HuH-7 (cell line): ENCODE data around the gene SPARC.
"Not testable (repeated sequence)": the region's sequence is repeated elsewhere in the genome, so short reads cannot be mapped to it uniquely, and the experiment has no call there.

ENCODE experiments used
- DNase-seq: peaks from one replicate; pipeline ENCODE4 v3.0.0; 2011; ENCODE audit warnings: low spot score

Gene SPARC

DNA sequence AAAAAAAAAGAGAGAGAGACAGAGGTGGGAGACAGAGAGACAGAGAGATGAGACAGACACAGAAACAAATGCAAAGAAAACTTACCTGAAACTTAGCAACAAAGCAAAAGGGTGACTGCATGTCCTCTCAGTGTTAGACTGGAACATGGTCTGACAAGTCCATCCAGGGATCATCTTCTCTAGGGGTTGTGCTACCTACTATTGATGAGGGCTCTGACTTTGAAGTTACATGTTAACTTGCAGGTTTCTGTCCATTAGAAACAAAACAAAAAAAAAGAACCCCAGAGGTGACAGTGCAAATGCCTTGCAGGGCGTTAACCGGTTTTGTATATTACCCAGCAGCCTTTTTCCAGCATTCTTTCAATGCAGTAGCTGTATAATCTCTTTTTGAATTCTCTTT, 13.6 kb upstream of the SPARC start:
- no peak for DNase-seq

DNA sequence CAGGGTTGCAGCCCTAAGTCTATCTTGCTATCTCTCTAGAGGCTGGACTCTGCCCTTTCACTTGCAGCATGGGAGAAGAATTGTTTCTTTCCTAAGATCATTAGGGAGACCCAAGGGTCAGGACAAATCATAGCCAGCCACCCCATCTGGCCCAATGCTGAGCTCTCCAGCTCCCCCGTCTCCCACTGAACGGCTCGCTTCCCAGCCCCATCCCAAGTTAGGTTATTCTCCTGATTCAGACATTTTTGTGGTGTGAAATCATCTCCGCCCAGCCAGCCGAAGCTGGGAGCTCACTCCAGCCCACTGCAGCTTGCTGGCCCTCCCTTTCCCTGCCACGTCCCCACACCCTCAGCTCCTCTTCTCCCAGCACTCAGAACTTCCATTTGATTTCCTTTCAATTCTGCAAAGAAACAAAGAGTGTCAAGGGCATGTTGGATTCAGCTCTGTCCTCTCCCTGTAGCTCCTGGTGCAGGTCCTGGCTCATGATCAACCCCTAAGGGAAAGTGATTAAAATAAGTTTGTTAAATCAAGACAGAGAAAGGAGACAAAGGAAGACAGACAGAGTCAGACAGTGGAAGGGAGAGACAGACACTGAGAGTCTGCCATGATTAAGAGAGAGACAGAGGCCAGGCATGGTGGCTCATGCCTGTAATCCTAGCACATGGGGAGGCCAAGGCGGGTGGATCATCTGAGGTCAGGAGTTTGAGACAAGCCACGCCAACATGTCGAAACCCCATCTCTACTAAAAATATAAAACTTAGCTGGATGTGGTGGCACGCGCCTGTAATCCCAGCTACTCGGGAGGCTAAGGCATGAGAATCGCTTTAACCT, 12.6 kb upstream of the SPARC start:
- DNase-seq, result peak; percentile 34

DNA sequence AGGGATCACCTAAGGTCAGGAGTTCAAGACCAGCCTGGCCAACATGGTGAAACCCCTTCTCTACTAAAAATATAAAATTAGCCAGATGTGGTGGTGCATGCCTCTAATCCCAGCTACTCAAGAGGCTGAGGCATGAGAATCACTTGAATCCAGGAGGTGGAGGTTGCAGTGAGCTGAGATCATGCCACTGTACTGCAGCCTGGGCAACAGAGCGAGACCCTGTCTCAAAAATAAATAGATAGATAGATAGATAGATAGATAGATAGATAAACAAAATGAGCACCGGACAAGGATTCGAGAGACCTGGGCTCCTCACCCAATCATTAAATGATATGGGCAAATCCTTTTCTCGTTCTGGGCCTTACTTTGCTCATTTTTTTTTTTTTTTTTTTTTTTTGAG, 11.4 kb upstream of the SPARC start:
- DNase-seq, result not testable (repeated sequence)

DNA sequence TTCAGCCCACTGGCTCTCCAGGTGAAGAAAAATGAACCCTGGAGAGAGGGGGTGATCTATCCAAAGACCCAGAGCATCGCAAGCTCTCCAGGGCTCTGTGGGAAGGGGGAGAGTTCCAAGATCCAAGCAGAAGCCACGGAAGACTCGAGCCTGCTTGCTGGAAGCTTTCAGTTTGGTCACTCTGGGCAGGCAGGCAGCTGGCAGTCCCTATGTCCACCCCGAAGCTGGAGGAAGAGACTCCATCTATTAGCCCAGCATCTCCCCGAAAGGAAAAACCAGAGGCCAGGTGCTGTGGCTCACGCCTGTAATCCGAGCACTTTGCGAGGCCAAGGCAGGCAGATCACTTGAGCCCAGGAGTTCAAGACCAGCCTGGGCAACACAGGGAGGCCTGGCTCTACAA, 10.7 kb upstream of the SPARC start:
- no peak for DNase-seq

DNA sequence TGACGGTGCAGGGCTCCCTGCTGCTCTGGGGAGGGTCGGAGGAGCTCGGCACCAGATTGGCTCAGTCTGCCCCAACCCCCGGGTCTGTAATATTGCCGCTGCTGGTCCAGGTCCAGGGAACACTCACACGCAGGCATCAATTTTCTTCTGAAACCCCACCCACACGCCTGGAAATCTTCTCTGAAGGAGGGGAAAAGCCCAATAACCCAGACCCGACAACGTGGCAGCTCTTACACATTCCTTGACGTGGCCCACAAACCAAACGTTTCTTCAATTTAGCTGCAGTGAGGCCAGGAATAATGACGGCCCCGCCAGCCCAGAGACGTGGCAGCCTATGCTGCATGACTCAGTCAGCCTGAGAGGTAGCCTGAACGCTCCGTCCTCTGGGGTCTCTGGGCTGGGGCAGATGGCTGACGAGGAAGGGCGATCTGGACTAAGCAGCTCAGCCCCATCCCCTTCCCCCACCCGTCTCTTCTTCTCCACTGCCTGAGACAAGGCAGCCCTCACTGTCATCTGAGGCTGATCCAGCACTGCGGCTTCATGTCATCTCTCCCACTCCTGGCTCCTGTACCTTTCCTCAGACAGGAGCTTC, 9.9 kb upstream of the SPARC start:
- DNase-seq, result no peak

DNA sequence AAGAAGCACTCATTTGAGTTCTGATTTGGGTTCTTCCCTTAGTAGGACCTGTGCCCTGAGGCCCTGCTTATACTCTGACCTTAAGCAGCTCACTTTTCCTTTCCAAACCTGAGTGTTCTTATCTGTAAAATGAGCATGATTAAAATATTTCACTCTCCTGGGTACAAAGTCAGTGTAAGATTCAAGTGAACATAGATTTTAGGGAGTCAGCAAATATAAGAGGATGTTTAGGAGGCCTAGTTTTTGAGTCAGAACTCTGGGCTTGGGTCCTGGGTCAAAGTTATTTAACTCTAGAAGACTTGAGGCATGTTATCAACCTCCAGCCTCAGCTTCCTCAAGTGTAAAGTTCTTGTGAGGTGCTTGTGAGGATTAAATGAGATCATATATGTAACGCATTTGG, 8.7 kb upstream of the SPARC start:
- DNase-seq, result no peak

DNA sequence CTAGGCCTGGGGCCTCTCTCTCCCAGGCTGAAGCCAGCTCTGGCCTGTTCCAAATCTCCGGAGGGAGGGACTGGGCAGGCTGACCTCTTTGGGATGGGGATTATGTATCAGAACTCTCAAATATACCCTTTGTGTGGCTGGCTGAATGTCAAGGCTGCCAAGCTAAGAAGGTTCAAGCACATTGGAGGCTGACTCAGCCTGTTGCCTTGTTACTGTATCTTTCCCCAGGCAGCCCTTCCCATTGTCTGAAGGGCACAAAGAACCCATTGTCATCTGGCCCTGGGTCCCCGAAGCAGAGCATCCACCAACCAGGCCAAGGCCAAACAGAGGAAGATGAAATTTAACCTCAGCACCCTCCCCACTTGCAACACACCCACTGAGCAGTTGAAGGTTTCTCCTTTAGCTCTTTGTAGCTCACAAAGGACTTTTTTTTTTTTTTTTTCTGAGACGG, 7.3 kb upstream of the SPARC start:
- no peak for DNase-seq

DNA sequence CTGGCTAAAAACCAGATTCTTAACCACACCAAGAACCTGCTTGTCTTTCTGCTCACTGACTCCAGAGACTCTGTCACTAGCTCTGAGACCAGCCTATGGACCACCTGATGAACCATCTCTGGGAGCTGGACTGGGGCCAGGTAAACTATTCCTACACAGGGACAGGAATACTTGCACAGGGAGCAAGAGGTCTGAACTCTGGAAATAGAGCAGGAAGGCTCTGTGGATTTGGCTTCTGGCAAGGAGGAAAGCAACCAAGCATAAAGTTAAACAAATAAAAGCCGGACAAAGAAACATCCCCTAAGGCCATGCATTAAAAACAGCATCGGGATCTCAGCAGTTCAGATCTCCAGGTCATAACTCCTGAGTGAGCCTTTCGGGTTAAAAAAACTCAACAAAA, 5.6 kb upstream of the SPARC start:
- no peak for DNase-seq

DNA sequence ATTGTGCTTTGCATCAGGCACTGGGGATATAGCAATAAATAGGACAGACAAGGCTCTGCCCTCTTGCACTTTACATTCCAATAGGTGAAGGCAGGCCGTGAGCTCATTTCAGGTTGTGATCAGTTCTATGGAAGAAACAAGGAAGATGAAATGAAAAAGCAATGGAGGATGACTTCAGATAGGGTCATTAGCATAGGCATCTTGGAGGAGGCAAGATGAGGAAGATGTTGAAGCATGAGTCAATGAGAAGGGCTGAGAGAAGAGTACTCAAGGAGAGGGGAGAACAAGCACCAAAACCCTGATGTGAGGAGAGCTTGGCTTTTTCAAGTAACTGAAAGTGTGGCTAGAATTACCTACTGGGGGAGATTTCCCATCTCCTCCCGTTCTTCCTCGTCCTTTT, 5.0 kb upstream of the SPARC start:
- DNase-seq, result no peak

DNA sequence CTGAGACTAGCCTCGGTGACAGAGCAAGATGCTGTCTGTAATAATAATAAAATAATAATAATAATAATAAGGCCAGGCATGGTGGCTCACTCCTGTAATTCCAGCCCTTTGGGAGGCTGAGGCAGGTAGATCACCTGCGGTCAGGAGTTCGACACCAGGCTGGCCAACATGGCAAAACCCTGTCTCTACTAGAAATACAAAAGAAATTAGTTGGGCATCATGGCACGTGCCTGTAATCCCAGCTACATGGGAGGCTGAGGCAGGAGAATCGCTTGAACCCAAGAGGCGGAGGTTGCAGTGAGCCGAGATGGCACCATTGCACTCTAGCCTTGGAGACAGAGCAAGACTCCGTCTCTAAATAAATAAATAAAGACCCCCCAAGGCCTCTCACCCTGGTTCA, 2.9 kb upstream of the SPARC start:
- not testable (repeated sequence) for DNase-seq

DNA sequence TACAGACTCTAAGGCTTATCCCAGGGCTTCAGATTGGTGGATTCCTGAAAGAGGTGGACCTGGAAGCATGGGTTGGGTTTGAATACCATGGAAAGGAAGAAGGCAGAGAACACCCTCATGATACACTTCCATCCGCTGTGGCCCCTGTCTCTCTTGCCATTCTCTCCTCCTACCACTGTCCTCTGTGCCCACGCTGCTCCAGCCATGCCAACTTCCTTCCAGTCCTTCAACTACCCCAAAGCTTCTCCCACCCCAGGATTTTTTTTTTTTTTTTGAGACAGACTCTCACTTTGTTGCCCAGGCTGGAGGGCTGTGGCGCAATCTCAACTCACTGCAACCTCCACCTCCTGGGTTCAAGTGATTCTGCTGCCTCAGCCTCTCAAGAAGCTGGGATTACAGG, 1.7 kb upstream of the SPARC start:
- DNase-seq, result no peak

DNA sequence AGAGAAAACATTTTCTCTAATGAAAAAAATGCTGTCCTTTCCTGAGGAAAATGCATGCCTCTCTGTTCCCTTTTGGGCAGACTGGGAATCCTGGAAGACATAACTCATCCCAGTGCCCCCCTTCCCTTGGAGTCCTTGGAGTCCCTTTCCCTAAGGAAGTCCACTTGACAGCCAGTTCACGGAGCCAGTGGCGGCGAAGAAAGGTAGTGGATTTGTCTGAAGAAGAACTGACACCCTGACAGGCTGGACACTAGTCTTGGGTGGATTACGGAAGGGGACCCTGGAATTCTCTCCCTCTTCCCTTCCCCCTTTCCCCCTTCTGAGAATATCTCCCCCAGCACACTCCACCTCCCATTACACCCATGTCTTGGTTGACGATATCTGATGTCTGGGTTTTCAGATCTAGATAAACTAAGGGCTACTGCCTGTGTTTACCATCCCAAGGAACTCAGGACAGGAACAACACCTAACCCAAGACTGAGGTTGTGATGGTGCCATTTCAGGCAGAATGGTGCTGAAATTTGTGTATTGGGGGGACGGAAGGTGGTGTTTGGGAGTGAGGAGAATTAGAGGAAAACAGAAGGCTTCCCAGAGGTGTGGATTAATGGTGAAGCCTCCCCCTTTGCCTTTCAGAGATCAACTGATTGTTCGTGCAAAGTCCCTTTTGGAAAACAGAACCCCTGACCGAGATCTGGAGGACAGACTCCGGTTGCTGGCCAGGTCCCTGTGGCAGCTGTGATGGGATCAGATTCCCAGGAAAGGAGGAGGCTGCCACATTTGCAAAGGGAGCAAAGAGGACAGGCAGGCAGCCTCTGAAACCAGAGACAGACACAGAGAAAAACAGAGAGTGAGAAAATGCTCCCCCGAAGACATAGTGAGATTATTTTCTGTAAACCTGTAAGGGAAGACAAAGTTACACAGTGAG, 704 bp downstream of the SPARC start:
- no peak for DNase-seq

DNA sequence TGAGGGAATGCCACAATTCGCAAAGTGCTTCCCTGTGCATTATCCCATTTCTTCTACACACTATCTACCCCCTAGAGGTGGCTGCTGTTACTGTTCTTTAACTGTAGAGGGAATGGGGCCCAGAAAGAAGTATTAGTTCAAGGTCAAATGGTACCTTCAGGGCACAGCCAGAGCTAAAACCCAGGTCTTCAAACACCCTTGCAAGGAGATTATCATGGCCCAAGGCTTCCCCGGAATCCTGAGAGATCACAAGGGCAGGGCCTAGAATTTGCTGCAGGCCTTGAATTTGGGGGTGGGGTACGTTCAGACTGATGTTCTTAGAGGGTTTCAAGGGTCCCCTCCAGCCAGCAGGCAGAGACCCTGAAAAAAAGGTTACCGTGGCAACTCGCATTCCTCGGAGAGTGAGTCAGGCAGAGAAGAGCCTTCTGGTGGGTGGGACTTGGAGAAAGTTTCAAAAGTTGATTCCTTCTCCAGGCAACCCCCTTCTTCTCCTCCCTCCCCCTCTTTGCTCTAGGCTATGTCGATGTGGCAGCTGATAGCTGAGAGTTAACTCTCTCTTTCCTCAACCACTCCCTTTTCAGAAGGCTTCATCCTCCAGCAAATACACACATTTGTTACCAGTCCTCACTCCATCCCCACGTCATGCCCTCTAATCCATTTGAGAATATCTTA, 1.9 kb downstream of the SPARC start:
- DNase-seq, result no peak

DNA sequence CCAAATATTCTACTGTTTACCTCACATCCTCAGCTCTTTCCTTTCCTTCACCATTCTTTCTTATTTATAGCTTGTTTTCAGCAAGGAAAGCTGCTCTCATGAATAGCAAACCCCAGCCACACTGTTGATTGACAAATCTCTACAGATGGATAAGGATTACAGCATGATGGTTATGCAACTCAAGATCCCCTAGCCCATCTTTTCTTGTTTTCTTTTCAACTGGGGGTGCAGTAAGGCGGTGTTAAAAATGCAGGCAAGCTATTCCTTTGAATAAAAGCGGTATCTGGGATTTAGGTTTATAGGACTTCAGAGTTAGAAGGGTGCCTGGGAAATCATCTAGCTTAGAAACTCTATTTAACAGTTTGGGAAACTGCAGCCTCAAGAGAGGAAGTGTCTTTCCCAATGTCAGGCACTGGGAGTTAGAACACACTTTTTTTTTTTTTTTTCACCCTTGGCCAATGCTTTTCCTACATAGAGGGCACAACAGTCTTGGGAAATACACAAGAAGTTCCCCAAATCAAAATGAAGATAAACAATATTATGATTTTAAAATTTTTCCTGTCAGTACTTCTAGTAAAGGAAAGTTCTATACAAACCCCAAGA, 2.6 kb downstream of the SPARC start:
- DNase-seq, result no peak

DNA sequence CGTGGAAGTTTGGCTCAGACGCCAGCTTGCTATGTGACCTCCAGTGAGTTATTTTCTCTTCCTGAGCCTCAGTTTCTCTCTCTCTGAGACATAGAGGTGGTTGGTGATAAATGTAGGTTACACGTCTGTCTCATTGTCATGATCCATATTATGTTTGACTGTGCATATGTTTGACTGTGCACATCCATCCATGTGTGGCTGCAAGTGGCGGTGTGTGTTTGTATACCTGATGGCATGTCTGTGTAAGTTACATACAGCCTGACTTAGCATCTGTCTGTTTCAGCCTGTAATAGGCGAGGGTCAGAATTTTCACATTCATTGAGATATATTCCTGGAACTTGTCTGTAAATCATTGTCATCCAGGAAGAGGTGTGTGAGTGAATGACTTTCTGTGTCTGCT, 3.3 kb downstream of the SPARC start:
- no peak for DNase-seq

DNA sequence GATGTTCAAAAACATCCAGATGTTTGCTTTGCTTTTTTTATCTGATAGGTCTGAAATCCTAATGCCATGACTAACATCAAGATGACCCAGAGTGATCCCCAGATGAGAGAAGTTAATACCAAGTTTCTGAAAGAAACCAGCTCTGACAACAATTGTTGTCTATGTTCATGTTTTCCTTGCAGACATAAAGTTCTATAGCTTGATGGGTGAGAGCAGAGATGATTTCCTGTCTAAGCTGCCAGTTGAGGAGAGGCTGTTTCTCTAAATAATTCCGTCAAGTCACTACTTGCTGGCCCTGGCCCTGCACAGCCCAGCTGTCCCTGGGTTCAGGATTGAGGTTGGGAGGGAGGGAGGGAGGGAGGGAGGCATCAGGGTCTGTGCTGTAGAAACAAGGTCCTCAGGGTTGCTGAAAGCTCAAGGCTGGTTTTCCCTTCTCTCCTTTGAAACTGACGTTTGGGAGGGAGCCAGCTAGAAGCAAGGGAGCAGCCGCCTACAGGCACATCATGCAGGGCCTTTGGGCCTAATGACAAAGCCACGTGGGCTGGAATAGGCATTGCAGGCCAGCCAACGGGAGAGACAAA, 3.9 kb downstream of the SPARC start:
- no peak for DNase-seq

DNA sequence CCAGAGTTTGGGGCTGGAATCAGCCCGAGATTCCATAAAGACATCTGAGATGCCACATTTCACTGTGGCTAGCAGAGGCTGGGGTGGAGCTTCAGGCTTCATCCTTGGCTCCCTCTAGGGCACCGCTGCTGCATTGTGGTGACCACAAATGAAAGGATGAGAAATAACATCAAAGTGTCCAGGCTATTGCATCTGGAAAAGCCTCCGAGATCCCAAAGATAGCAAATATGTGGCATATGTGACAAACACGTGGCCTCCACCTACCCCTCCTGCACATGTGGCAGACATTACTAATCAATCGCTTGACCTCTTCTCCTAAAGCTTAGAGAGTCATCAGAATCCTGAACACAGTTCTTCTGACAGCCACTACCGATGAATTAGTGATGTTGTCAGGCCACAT, 4.5 kb downstream of the SPARC start:
- DNase-seq, result no peak

DNA sequence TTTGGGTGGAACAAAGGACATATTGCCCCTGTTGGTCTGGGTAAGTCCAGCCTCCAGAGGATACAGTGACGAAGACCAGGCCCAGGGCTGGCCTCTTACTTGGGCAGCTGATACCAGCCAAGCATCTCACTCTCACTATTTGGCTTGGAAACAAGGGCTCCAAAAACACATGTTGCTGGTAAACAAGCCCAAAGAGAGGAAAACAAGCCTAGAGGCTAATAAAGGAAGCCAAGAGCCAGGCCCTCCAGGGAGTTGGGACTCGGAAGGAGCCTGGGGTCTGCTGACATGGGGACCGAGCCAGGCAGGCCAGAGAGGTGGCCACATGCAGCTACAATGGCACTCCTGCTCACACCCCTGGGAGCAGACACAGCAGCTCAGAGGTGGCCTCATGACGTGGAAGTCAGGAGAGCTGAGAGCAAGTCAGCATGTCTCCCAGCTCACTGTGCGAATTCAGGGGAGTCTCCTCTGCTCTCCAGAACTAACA, 5.7 kb downstream of the SPARC start:
- DNase-seq, result no peak

DNA sequence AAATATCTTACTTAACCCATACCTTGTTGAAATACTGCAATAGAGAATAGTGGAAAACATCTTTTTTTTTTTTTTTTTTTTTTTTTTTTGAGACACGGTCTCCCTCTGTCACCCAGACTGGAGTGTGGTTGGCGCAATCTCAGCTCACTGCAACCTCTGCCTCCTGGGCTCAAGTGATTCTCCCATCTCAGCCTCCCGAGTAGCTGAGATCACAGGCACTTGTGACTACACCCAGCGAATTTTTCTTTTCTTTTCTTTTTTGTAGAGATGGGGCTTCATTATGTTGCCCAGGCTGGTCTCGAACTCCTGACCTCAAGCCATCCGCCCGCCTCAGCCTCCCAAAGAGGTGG, 6.6 kb downstream of the SPARC start:
- DNase-seq, result not testable (repeated sequence)

DNA sequence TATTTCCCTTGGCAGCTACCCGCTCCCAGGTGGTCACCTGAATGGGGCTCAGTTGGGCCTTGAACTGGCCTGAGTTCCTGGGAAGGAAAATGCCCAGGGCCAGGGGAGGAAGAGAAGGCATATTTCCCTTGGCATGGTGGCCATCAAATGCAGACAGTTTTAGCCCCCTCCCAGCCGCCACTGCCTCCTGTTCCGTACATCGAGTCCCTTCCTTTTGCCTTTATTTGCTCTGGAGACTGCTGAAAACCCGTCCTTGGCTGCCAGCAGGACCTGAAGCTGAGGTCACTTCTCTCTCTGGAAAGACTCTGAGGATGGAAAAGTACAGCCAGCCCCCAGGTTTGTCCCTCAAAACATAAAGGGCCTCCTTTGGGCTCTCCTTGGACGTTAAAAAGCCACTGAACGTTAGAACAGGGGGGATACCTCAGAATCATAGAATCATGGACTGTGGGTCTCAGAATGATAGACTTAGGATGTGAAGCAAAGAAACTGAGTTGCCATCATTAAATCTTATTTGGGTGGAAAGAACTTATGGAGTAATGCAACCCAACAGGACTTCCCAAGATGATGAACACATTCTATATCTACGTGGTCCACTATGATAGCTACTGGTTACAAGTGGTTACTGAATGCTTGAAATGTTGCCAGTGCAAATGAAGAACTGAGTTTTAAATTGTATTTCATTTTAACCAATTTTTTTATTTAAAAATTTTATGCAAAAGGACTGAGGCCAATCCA, 7.1 kb downstream of the SPARC start:
- DNase-seq, result no peak

DNA sequence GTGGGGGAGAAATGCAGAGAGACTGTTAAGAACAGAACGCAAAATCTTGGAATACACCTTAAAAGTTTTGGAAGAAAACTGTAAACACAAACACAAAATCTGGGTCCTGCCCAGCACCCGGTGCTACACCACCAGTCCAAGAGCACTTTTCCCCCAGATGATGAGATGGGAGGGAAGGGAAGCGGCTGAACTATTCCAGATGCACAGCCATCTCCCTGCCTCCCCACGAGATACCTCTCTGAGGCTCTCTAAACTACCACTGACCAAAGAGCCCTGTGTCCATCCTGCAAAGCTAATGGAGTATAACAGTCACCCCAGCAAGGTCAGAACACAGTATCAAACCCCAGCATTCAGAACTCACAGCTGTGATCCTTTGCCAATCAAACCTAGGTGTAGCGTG, 8.0 kb downstream of the SPARC start:
- DNase-seq, result no peak
